Liver (tissue), 9 donors: ENCODE results near the gene RTP4. TPM values are rescaled to one million over a fixed set of nuclear protein-coding genes. Genes with fewer than 3 reads are reported as not detected.

Source experiments
- DNase-seq: peaks from one replicate; pipeline ENCODE4 v3.0.0-alpha.2; 2017; ENCODE audit warnings: low spot score
- H3K27ac ChIP-seq, 2 donors: one replicate each; pipeline ENCODE4 v1.7.0; 2013; ENCODE audit warnings: inconsistent platforms in 2 of 2, low read length in 2 of 2, control low read depth in 1 of 2, low read depth in 1 of 2, mild to moderate bottlenecking in 1 of 2
- H3K27me3 ChIP-seq, 4 donors: one replicate each; pipeline versions ENCODE4 v1.6.1 to v1.7.0; 2013; ENCODE audit warnings: low read length in 3 of 4, inconsistent platforms in 1 of 4, mild to moderate bottlenecking in 1 of 4, moderate library complexity in 1 of 4; ENCODE audit not compliant: control insufficient read depth in 4 of 4, insufficient read depth in 4 of 4
- H3K36me3 ChIP-seq, 4 donors: one replicate each; pipeline versions ENCODE4 v1.6.1 to v1.7.0; 2013; ENCODE audit warnings: low read length in 3 of 4, mild to moderate bottlenecking in 3 of 4, low read depth in 1 of 4, moderate library complexity in 1 of 4; ENCODE audit not compliant: control insufficient read depth in 4 of 4, insufficient read depth in 3 of 4
- H3K4me1 ChIP-seq, 4 donors: one replicate each; pipeline versions ENCODE4 v1.6.1 to v1.7.0; 2013; ENCODE audit warnings: low read length in 3 of 4, mild to moderate bottlenecking in 3 of 4, moderate library complexity in 1 of 4; ENCODE audit not compliant: control insufficient read depth in 4 of 4, insufficient read depth in 4 of 4
- H3K4me3 ChIP-seq, 3 donors: one replicate each; pipeline versions ENCODE4 v1.6.1 to v1.7.0; 2013; ENCODE audit warnings: low read length in 3 of 3, control low read depth in 1 of 3, low read depth in 1 of 3, mild to moderate bottlenecking in 1 of 3
- H3K9ac ChIP-seq, 2 donors: one replicate each; pipeline ENCODE4 v1.7.0; 2013; ENCODE audit warnings: low read length in 2 of 2, mild to moderate bottlenecking in 2 of 2, moderate library complexity in 2 of 2, control low read depth in 1 of 2, low read depth in 1 of 2
- H3K9me3 ChIP-seq, 4 donors: one replicate each; pipeline versions ENCODE4 v1.6.1 to v1.7.0; 2013; ENCODE audit warnings: low read length in 3 of 4; ENCODE audit not compliant: control insufficient read depth in 4 of 4
- ATF3 ChIP-seq: IDR thresholded peaks from 2 replicates; pipeline ENCODE4 v1.6.1; 2016; ENCODE audit warnings: antibody characterized with exemption
- CTCF ChIP-seq: fragments of 150-350 bp; IDR thresholded peaks from 2 replicates; pipeline ENCODE4 v1.5.1; 2017; ENCODE audit warnings: improper control_type of control experiment, low read depth, low read length; ENCODE audit not compliant: missing input control
- FOXA1 ChIP-seq: IDR thresholded peaks from 2 replicates; pipeline ENCODE4 v1.6.1; 2016; ENCODE audit warnings: antibody characterized with exemption
- FOXA2 ChIP-seq: IDR thresholded peaks from 2 replicates; pipeline ENCODE4 v1.6.1; 2016; ENCODE audit warnings: antibody characterized with exemption
- GABPA ChIP-seq, 2 donors: IDR thresholded peaks in 1 of 2; conservative IDR thresholded peaks in 1 of 2; 2 replicates each; pipeline ENCODE4 v1.6.1; 2016; ENCODE audit warnings: antibody characterized with exemption in 2 of 2, mild to moderate bottlenecking in 1 of 2, moderate library complexity in 1 of 2
- HNF4A ChIP-seq, 2 donors: conservative IDR thresholded peaks; 2 replicates each; pipeline ENCODE4 v1.6.1; 2016; ENCODE audit warnings: antibody characterized with exemption in 2 of 2, mild to moderate bottlenecking in 2 of 2
- HNF4G ChIP-seq: IDR thresholded peaks from 2 replicates; pipeline ENCODE4 v1.6.1; 2016; ENCODE audit warnings: antibody characterized with exemption
- JUND ChIP-seq, 2 donors: IDR thresholded peaks; 2 replicates each; pipeline ENCODE4 v1.6.1; 2016; ENCODE audit warnings: antibody characterized with exemption in 2 of 2
- MAX ChIP-seq: IDR thresholded peaks from 2 replicates; pipeline ENCODE4 v1.6.1; 2016; ENCODE audit warnings: antibody characterized with exemption
- RAD21 ChIP-seq, 2 donors: IDR thresholded peaks; 2 replicates each; pipeline ENCODE4 v1.6.1; 2016; ENCODE audit warnings: antibody characterized with exemption in 2 of 2, mild to moderate bottlenecking in 2 of 2
- REST ChIP-seq: IDR thresholded peaks from 2 replicates; pipeline ENCODE4 v1.6.1; 2016; ENCODE audit warnings: antibody characterized with exemption, mild to moderate bottlenecking
- RXRA ChIP-seq, 2 donors: IDR thresholded peaks; 2 replicates each; pipeline ENCODE4 v1.6.1; 2017 to 2018; ENCODE audit warnings: antibody characterized with exemption in 2 of 2, mild to moderate bottlenecking in 1 of 2
- SP1 ChIP-seq: IDR thresholded peaks from 2 replicates; pipeline ENCODE4 v1.6.1; 2018; ENCODE audit warnings: antibody characterized with exemption, mild to moderate bottlenecking
- TAF1 ChIP-seq: conservative IDR thresholded peaks from 2 replicates; pipeline ENCODE4 v1.6.1; 2016; ENCODE audit warnings: antibody characterized with exemption, mild to moderate bottlenecking
- YY1 ChIP-seq: IDR thresholded peaks from 2 replicates; pipeline ENCODE4 v1.6.1; 2016; ENCODE audit warnings: antibody characterized with exemption, mild to moderate bottlenecking
- ZBTB33 ChIP-seq: IDR thresholded peaks from 2 replicates; pipeline ENCODE4 v1.6.1; 2016; ENCODE audit warnings: antibody characterized with exemption
- WGBS: extraction: QIAGEN DNeasy Blood & Tissue Kit; methylation state at CpG from one replicate; pipeline ENCODE4 v1.1.7; 2013; 5-methylcytosine and 5-hydroxymethylcytosine counted together
- polyA plus RNA-seq, 2 donors: library from polyadenylated mRNA; stranded (reverse) in 1 of 2; unstranded in 1 of 2; fragments of 200-250 nt in 1 of 2; fragments of >200 nt in 1 of 2; fragmentation: Nextera tagmentation in 1 of 2; extraction: Ambion mirVana in 1 of 2; gene quantifications; one replicate each; pipeline versions ENCODE4 v1.2.1 to v1.2.3, GENCODE V29; 2013 to 2015
- total RNA-seq, 2 donors: library from RNA; depleted of rRNA; stranded (reverse); fragments of >200 nt; gene quantifications; one replicate each; pipeline ENCODE4 v1.2.3, GENCODE V29; 2014
- donor health status: healthy.
- donor health status: healthy.
- donor health status: healthy.
- donor health status: healthy.
- donor health status: healthy.

RTP4 gene
- total and polyA plus RNA-seq, 4 donors, result 0.93 to 3.4 (median 2.1) TPM

- Histone ChIP-seq H3K4me3 (peak overlapping the region in 1 of 3 donors; percentile 42), H3K4me1 (peaks cover 2 to 21% (median 10%) of the 10 kb centered on the region in 4 donors), H3K27ac (peak overlapping the region; percentile 94 to 95), H3K9ac (peak overlapping the region; percentile 98 to 100), H3K27me3 (no peaks in the 10 kb centered on the region), H3K36me3 (peaks cover 0 to 14% (median 9%) of the 10 kb centered on the region in 4 donors), H3K9me3 (no peaks in the 10 kb centered on the region)
- WGBS, result 90% methylated on average over 29 of the region's 29 CpGs
- no peak for DNase-seq
- TF ChIP-seq REST, result no peak
- TF ChIP-seq MAX, result no peak
- no peak for TF ChIP-seq ZBTB33
- no peak for TF ChIP-seq HNF4A (conservative IDR thresholded peaks at IDR 0.05)
- no peak for TF ChIP-seq HNF4G
- TF ChIP-seq RAD21 (IDR thresholded peaks at IDR 0.05), result no peak
- TF ChIP-seq JUND (IDR thresholded peaks at IDR 0.05), result no peak
- no peak for TF ChIP-seq CTCF
- no peak for TF ChIP-seq SP1
- TF ChIP-seq YY1, result no peak
- no peak for TF ChIP-seq ATF3
- no peak for TF ChIP-seq TAF1
- no peak for TF ChIP-seq GABPA (IDR thresholded peaks at IDR 0.05 in 1 of 2, conservative IDR thresholded peaks at IDR 0.05 in 1 of 2)
- TF ChIP-seq RXRA (IDR thresholded peaks at IDR 0.05), result no peak
Measured at GRCh38 chr3:187367561-187368103, 553 bp upstream of the RTP4 start.

GRCh38 chr3:187369089-187369447 is 883 bp downstream of the RTP4 start:
- Histone ChIP-seq H3K9ac (peak overlapping the region; percentile 98 to 100), H3K4me1 (peaks cover 2 to 21% (median 10%) of the 10 kb centered on the region in 4 donors), H3K27me3 (no peaks in the 10 kb centered on the region), H3K4me3 (peak overlapping the region; percentile 42 to 90 (median 71)), H3K27ac (peak overlapping the region; percentile 94 to 95), H3K36me3 (peaks cover 0 to 14% (median 9%) of the 10 kb centered on the region in 4 donors), H3K9me3 (no peaks in the 10 kb centered on the region)
- no peak for DNase-seq
- WGBS, result 29% methylated on average over 1 of the region's 1 CpG
- no peak for TF ChIP-seq HNF4A (conservative IDR thresholded peaks at IDR 0.05)
- no peak for TF ChIP-seq FOXA1
- TF ChIP-seq ATF3, result no peak
- no peak for TF ChIP-seq GABPA (IDR thresholded peaks at IDR 0.05 in 1 of 2, conservative IDR thresholded peaks at IDR 0.05 in 1 of 2)
- TF ChIP-seq CTCF, result no peak
- no peak for TF ChIP-seq YY1
- TF ChIP-seq RXRA (IDR thresholded peaks at IDR 0.05), result no peak
- TF ChIP-seq SP1, result no peak
- TF ChIP-seq MAX, result no peak
- TF ChIP-seq FOXA2, result no peak
- no peak for TF ChIP-seq HNF4G
